HG03108 (cell line): ENCODE results near the gene SETBP1.

ENCODE experiments used
- ATAC-seq: cut with Tn5 transposase; IDR thresholded peaks from one replicate; pipeline ENCODE4 v1.9.1; 2021; ENCODE audit warnings: moderate library complexity; ENCODE audit not compliant: unreplicated experiment

Gene SETBP1

DNA sequence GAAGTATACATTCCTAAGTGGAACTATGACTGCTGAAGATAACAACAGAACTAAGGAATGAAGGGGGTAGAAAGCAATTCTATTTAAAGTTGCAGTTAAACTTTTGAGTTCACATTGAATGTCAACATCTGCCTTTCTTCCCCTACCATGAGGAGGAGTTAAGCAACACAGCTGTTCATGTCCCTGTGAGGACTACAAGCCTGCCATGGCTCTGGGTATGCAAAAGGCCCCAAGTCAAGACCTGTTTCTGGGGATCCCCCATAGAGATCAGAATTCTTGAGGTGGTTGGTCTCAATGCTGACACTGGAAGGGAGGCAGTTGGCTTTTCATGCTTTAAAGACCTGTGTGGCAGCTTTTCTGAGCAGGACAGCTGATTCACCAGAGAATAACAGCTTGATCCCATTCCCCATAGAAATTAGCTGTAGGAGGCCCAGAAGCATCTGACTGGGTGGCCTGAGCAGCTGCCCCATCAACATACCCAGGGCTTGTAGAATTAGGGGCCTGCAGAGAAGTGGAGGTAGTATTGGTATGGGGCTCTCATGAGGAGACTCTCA lies 131.0 kb downstream of the SETBP1 start:
- no peak for ATAC-seq

DNA sequence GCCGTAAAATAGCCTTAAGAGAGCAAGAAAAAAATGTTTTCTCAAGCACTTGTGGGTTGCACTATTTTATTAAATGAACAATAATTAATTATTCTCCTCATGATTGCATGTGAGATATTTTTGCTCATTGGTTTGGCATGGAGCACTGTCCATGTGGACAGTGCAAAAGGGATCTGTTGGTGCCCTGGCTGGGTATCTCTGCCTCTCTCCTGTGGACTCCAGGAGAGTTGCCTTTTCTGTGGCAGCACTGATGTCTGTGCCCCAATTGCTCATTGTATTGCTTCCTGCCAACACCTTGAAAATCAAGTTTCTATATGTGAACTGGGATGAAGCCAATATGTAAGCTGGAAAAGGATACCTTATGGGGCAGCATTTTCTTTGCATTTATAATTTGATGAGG lies 131.7 kb downstream of the SETBP1 start:
- ATAC-seq = no peak

DNA sequence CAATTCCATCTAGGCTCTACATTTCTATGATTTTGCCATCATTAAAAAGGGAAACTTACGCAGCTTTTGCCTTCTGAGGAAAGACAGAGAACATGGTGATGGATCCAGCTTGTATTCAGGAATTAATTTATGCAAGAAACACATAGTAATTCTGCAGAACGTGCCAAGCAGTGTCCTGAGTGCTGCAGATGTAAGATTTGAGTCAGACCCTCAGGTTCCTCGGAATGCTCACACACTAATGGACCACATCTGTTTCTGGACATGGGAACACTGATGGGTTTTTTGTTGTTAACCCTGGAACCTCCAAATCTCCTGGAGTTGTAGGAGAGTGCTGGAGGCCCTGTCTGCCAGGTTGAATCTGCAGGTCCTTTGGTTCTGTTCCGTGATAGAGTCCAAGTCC lies 132.9 kb downstream of the SETBP1 start:
- no peak for ATAC-seq

DNA sequence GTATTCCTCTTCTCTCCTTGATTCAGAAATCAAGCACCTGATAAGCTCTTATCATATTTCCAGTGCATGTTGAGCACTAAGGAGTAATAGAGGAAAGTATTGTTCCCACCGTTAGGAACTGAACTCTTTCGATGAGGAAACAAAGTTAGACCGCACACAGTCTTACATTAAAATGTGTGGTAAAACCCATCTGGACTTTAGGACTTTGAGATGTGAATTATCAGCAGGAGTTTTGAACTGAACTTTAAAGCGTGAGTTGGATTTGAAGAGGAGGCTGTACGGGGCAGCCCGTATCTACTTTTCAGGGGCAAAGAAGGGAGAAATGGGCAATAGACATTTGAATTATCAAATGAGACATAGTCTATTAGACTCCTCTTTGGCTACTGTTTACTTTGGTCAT lies 134.4 kb downstream of the SETBP1 start:
- ATAC-seq = no peak

DNA sequence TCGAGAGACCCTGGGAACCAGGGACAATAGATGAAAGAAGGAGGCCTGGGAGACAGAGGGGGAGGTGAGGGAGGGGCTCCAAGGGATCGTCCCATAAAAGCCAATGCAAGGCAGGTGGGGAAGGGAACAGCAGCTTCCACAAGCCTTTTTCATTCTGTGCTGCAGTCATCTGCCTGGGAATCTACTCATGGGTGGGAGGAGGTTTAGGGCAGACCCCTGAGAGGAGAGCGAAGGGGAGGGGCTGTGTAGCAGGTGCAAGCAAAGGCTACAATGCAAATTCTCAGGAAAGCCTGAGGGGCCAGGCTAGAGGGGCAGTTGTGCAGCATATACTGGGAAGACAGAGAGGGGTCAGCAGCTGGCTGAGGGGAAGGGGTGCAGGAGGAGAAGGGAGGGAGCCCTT lies 135.4 kb downstream of the SETBP1 start:
- ATAC-seq = no peak

DNA sequence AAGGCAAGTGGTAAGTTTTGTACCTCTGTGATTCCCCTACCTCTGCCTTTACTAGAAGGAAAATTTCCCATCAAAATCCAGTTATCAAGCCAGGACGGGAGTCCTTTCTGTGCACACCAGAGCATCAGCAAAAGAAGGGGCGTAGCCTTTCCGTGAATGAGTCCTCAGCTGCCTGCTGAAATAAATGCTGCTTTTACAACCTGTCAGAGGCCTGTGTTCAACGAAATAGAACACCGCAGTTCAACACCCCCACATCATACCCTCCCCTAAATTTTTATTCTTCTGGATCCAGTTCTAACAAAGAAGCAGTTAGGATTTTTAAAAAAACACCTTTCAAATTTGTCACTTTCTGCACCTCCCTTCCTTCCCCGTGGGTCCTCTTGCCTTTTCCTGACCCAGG lies 135.8 kb downstream of the SETBP1 start:
- ATAC-seq = no peak

DNA sequence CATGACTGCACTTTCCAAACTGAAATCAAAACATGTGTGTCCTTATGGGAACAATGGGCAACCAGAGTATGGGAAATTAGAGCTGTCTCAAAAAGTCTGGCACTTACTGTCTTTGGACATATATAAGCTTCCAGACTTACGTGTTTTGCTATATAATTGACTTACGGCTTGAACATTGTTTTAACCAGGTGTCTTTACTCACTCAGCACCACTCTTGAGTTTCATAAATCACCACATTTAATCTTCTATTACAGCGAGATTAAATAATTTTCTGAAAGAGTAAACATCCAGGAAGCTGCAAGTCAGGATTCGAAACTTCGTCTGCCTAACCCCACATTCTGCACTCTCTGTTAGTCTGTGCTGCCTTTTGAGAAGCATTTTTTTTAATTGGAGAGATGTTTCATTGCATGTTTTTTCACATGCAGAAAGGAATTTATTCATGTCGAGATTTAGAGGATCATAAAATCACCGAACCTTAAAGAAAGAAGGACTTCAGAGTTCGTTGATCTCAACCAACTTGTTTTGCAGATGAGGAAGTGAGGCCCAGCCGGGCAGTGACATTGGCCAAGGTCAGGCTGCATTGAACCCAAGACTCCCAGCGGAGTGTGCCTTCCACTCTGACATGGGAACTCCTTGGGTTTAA lies 137.3 kb downstream of the SETBP1 start:
- no peak for ATAC-seq

DNA sequence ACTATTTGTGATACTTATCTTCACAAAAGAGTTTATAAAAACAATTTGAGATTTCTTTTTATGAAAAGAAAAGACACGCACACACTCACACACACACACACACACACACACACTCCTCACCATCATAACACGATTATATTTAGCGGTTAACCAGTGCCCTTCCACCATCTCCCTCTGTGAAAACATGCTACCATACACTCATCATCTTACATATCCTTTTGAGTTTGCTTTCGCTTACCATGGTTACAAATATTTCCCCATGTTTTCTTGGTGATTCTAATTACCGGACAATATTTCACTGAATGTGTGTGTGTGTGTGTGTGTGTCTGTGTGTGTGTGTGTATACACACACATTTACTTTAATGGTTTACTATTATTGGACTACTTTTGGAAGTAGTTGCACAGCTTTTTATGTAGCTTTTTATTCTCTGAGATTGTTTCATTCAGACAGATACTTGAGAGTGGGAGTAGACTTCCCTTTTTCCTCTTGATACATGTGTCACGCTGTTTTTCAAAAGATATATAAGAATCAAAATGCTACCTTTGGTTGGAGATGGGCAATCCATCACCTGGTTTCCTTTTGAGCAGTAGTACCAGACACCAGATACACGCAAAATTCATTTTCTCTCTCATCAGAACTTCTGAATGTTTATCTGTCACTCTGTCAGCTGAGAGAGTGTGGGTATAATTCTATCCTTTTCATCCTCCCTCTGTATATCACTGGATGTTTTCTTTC lies 138.1 kb downstream of the SETBP1 start:
- ATAC-seq = no peak

DNA sequence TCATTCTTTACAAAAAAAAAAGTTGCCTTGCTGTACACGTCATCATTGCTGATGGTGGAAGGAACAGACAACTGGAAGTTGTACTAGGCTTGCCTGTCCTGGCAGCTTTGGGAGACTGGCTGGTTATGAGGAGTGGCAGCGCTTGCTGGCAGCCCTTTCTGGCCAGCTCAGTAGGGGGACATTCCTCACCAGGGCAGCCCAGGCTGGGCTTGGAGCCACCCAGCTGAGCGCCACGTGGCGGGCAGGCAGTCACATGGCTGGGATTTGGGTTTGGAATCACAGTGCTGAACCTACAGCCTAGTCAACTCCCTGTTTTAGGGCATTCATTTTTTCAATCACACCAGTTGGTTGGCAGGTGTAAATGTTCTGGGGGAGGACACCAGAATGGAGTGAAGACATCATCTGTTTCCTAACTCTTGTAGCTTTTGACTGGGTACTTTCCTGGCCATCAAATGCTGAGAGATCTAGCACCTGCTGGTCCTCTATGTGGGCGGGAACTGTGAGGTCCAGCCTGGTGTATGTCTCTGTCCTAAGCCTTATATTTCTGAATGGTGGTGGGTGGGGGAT lies 139.3 kb downstream of the SETBP1 start:
- no peak for ATAC-seq

DNA sequence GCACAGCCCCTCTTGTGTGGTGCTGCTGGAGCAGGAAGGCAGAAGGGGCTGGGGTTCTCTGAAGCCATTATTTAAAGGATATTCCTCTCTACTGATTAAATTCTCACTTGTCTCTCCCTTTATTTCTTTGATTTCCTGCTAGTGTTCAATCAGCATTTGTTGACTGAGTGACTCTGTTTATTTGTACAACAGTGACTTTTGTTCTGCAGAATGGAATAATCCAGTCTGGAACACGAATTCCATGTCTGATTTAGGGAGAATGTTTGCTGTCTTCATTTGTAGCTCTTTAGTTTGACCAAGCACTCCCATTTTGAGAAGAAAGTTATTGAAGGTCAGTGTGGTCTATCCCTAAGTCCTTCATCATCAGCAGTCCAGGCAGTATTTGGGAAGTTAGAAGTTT lies 141.2 kb downstream of the SETBP1 start:
- no peak for ATAC-seq

DNA sequence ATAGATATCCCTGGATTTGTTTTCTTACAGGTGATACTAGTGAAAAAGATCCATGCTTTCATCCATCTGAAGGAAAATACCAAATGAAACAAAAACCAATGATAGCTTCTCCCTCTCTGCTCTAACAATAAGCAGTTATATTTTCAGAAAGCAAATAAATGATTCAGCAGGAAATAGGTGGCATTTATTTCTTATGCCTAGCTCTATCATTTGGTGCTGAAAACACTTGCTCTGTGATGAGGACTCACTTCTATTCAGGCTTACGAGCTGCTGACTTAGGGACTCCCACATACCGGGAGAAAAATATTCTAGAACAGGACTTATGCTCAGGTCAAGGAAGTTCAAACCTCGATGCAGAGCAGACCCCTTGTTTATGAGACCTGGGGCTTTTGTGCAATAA lies 142.6 kb downstream of the SETBP1 start:
- no peak for ATAC-seq

DNA sequence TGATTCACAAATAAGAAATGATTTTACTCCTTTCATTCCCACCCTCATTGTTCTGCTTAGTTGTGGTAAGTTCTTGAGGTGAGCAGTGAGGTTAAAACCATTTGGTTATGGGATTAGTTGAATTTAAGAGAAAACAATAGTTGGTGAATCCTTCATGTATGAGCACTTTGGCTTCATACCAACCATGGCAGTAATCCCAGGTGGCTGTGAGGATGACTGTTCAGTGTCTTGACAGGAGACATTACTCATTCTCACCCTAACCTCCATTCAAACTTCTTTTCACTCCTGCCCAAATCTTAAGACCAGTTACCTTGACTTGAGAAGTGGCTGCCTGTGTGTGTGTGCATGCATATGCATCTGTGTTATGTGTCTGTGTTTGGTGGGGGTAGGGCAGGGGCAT lies 143.1 kb downstream of the SETBP1 start:
- no peak for ATAC-seq

DNA sequence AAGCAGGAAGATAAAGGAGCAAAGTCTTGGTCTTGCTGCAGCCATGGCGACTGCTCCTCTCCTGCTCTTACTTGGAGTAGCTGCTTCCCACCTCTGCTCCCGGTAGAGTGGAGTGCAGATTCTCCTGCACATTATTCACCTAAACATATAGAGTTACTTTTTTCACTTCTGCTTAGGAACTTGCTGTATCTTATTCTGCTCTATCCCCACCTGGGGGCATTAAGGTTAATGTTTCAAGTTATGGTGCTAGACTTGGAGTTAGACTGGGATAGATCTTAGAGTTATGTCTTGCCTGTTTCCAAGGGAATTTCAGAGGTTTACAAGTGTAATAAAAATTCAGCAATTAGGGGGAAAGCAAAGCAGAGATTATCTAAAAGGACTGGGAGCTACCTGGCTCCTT lies 144.2 kb downstream of the SETBP1 start:
- no peak for ATAC-seq

DNA sequence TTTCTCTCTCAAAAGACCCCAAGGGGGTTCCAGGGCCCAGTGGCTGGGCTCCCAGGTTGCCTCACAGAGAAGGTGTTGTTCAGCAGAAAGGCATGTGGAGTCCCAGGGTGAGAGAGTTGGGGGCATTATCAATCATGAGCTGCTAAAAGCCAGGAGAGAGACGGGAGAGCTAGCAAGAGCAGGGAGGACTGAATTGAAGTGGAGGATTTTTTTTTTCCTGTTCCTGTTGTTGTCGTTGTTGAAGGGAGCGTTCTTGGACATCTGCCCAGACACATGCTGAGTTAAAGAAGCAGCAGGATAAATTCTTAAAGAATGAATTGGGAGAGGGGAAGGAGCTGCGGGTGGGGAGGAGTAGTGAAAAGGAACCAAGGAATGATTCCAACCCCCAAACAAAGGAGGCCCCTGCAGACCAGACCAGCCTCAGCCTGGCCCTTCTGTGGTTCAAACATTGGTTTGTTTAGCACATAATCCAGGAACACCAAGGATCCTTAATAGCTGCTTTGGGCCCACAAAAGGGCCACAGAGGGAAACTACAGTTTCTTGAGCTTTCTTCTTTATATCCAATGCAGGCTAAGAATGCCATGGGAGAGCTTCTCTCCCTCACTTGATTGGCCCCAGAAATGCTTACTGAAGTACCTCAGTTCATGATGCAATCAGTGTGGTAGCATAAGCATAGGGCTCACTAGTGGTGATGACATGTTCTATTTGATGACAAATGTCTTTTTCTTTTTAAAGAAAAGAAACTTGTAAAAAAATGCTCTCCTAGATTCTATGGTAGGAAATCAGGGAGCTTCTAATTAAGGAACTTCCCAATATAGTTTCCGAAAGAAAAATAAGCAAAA lies 146.0 kb downstream of the SETBP1 start:
- no peak for ATAC-seq

DNA sequence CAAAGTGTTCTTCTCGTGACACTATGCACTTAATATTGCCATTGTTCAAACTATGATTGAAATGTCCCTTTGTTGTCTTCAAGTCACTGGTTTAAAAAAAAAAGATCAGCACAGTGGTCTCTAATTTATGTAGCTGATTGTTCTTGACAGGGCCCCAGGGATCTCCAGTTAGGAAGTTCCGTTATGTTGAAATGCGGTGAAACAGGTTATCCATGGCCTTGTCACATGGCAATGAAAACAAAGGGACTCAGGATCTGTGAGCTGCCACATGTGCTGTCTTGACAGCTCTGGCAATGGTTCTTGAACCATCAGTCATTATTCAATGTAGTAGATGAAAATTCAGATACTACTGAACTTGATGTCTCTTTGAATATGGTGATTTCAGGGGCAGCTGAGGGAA lies 147.4 kb downstream of the SETBP1 start:
- no peak for ATAC-seq

DNA sequence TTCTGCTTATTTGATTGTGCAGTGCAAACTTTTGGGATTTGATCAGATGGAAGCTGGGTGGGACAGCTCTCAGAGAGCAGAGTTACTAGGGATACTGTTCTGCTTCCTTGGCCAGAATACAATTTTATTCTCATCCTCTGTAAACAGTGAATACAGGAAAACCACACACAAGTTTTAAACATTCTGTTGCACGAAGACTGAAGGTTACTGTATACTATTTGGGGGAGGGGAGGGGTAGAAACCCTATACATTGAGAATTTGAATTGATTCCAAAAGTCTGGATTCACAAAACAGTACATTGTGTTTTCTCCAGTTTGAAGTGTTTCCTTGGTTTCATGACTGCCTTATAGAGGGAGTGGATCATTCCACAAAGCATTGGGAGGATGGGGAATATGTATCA lies 149.9 kb downstream of the SETBP1 start:
- ATAC-seq = no peak

DNA sequence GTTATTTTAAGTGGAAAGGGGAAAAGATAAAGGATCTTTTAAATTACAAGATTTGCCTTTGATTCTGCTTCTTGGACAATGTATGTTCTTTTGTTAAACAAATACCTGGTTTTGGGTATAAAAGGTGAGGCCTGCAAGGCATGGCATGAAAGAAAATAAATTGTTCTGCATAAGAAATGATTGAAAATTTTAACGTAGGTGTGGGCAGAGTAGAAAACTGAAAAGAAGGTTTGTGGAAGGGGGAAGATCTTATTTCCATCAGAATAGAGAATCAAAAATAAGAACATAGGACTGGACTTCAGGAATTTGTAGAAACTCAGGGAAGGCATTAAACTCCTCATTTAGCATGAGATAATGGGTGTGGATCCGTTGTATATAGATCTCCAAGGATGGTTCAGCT lies 153.1 kb downstream of the SETBP1 start:
- ATAC-seq = no peak

DNA sequence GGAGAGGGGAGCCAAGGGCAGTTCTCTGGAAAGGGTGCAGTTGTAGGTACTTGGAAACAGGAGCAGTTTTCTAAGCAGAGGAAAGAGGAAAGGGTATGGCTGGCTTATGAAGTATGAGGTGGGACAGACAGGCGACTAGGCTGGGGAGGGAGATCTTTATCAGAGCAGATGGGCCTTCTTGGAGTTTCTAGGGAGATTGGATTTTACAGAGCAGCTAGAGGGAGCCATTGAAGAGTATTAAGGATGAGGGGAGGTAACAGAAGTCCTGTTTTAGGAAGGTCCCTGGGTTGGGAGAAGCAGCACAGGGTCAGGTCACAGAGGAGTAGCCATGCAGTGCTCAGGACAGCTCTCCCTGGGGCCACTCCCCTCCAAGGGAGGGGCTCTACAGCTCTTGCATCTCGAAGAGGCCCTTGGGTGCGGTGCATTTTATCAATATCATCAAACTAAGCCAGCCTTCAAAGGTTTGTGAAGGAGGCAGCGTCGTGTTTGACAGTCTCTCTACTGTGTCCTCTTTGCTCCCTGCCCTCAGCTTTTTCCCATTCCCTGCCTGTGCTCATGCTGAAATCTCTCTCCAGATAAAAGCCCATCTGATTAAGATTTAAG lies 154.3 kb downstream of the SETBP1 start:
- ATAC-seq = no peak

DNA sequence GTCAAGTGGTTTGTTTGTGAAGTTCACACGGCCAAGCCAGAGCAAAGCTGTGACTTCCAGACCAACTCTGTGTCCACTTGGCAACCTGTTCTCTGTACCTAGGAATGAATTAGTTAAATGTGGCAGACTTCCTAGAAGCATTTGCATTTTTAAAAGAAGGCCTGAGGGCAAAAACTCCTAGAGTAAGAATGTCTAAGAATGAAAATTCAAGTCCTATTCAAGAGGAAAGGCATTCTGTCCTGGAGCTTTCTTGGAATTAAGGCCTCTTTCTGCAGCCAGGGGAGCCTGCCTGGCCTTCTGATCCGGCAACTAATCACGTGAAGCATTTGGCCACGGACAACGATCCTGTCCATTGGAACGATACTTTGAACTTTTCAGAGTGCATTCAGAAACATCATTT lies 155.0 kb downstream of the SETBP1 start:
- no peak for ATAC-seq

DNA sequence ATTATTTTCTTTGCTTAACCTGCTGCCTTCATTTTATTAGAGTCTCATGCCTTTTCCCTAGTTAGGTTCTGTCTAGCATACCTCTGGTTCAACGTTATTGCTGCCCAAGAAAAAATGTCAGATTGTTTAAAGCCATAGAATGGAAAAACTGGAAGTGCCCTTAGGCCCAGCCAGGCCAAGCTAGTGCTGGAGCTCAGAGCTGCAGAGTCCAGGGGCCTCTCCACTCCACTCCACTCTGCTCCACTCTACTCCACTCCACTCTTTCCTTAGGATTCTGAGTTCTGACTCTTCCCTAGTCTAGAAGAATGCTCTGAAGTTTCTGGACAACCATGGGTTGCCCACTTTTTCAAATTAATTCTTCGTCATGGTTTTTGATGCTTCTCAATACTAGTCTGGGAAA lies 155.6 kb downstream of the SETBP1 start:
- ATAC-seq = no peak
